ENCODE results near the gene DLG1.
A peak's percentile ranks its signal among the peaks of the same experiment; 100 is the strongest.
"Not testable (repeated sequence)": the region's sequence is repeated elsewhere in the genome, so short reads cannot be mapped to it uniquely, and the experiment has no call there.

DLG1 gene

GRCh38 chr3:197286678-197287077 lies 11.7 kb downstream of the DLG1 start:
- DNase-seq (ENCODE audit: low read depth in 2 of 2), result no peak

- no peak for DNase-seq (ENCODE audit: low read depth in 2 of 2)
Measured at GRCh38 chr3:197285557-197285956, 12.9 kb downstream of the DLG1 start.

- DNase-seq (ENCODE audit: low read depth in 2 of 2), result no peak
Measured at GRCh38 chr3:197283045-197283444, 15.4 kb downstream of the DLG1 start.

GRCh38 chr3:197281849-197282248 lies 16.6 kb downstream of the DLG1 start:
- no peak for DNase-seq (ENCODE audit: low read depth in 2 of 2)

GRCh38 chr3:197280156-197280555 lies 18.3 kb downstream of the DLG1 start:
- DNase-seq (ENCODE audit: low read depth in 2 of 2), result no peak

GRCh38 chr3:197278933-197279332 lies 19.5 kb downstream of the DLG1 start:
- DNase-seq (ENCODE audit: low read depth in 2 of 2), result no peak

- not testable (repeated sequence) for DNase-seq (ENCODE audit: low read depth in 2 of 2)
Measured at GRCh38 chr3:197276808-197277207, 21.6 kb downstream of the DLG1 start.

- no peak for DNase-seq (ENCODE audit: low read depth in 2 of 2)
Measured at GRCh38 chr3:197270558-197271317, 27.7 kb downstream of the DLG1 start.

- DNase-seq (ENCODE audit: low read depth in 2 of 2), result no peak
Measured at GRCh38 chr3:197269024-197269423, 29.4 kb downstream of the DLG1 start.

- DNase-seq (ENCODE audit: low read depth in 2 of 2), result no peak
Measured at GRCh38 chr3:197268294-197268693, 30.1 kb downstream of the DLG1 start.

- no peak for DNase-seq (ENCODE audit: low read depth in 2 of 2)
Measured at GRCh38 chr3:197266331-197266730, 32.1 kb downstream of the DLG1 start.

GRCh38 chr3:197262709-197263108 lies 35.7 kb downstream of the DLG1 start:
- no peak for DNase-seq (ENCODE audit: low read depth in 2 of 2)

GRCh38 chr3:197261164-197261509 lies 37.3 kb downstream of the DLG1 start:
- DNase-seq (ENCODE audit: low read depth in 2 of 2), result no peak

- no peak for DNase-seq (ENCODE audit: low read depth in 2 of 2)
Measured at GRCh38 chr3:197260491-197261163, 37.8 kb downstream of the DLG1 start.

- no peak for DNase-seq (ENCODE audit: low read depth in 2 of 2)
Measured at GRCh38 chr3:197259096-197259495, 39.3 kb downstream of the DLG1 start.

- DNase-seq (ENCODE audit: low read depth in 2 of 2), result no peak
Measured at GRCh38 chr3:197258168-197258755, 40.1 kb downstream of the DLG1 start.

- DNase-seq (ENCODE audit: low read depth in 2 of 2), result no peak
Measured at GRCh38 chr3:197257711-197258110, 40.7 kb downstream of the DLG1 start.

GRCh38 chr3:197256836-197257444 lies 41.5 kb downstream of the DLG1 start:
- DNase-seq (ENCODE audit: low read depth in 2 of 2), result peak in 1 of 2 donors; percentile 4

GRCh38 chr3:197256104-197256503 lies 42.3 kb downstream of the DLG1 start:
- DNase-seq (ENCODE audit: low read depth in 2 of 2), result no peak

- DNase-seq (ENCODE audit: low read depth in 2 of 2), result no peak
Measured at GRCh38 chr3:197253238-197253947, 45.0 kb downstream of the DLG1 start.

- no peak for DNase-seq (ENCODE audit: low read depth in 2 of 2)
Measured at GRCh38 chr3:197249542-197249941, 48.9 kb downstream of the DLG1 start.

GRCh38 chr3:197248341-197248740 lies 50.1 kb downstream of the DLG1 start:
- DNase-seq (ENCODE audit: low read depth in 2 of 2), result no peak

Data from stimulated activated CD8-positive, alpha-beta memory T cell treated with anti-CD3 and anti-CD28 coated beads, Interleukin-2, amount 100 ng/mL, for 48 hours (primary cell).